T47D (cell line): ENCODE data around the gene STYX.
"Not testable (repeated sequence)": the region's sequence is repeated elsewhere in the genome, so short reads cannot be mapped to it uniquely, and the experiment has no call there.

Source experiments
- DNase-seq, 2 experiments: peaks; one replicate each; pipeline versions ENCODE4 v3.0.0 to v3.0.0-alpha.2; 2011 to 2012; ENCODE audit warnings: low read depth in 1 of 2, low spot score in 1 of 2
- JUND ChIP-seq: IDR thresholded peaks from 2 replicates; pipeline ENCODE4 v1.6.1; 2012; ENCODE audit warnings: low read depth
- in situ Hi-C: cut with HindIII; loops from 2 replicates; pipeline ENCODE4 v1.10.0; 2016; ENCODE audit warnings: low sequenced_read_pairs, low pct_unique_long_range_greater_than_20kb

Gene STYX

DNA sequence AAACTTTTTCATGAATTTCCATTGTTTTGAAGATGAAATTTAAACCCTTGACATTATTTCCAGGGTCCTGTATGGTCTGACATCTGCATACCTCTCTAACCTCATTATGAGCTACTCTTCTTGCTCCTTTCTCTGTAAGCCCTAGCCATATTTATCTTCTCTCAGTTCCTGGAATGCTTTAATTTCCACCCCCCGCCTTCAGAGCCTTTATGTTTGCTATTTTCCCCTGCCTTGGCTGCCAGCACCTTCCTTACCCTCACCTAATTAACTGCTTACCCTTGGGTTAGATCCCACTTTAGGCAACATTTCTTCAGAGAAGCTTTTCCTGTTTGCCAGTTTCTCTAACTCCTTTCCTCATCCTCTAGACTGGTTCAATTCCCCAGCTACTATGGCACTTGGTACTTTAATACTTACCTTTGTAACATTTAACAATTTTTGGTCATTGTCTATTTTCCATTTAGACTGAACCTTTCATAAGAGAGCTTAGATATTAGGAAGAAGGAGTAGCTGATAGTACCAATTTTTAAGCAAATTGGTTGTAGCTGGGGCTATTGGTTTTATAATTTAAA, 6.0 kb downstream of the STYX start:
- peak in 1 of 2 experiments; percentile 42 for DNase-seq
- TF ChIP-seq JUND: no peak
- in situ Hi-C loops: no loop called here

DNA sequence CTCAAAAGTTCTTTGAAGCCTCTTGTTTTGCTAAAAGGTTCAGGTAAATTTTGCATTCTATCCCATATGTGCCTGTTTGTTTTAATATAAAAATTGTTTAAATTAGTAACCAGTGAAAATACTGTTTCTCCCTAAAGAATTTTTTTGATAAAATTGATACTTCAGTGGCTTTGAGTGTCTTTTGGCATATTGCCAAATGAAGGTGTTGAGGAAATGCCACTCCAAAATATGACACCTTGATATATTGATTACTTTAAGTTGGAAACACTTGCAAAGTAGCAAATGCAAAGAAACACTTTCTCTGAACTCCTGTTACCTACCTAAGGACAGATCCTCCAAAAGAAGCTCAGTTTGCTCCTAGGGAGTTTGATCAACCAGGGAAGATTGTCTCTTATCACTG, 8.4 kb downstream of the STYX start:
- in situ Hi-C loops: no loop called here
- no peak for TF ChIP-seq JUND
- no peak for DNase-seq

DNA sequence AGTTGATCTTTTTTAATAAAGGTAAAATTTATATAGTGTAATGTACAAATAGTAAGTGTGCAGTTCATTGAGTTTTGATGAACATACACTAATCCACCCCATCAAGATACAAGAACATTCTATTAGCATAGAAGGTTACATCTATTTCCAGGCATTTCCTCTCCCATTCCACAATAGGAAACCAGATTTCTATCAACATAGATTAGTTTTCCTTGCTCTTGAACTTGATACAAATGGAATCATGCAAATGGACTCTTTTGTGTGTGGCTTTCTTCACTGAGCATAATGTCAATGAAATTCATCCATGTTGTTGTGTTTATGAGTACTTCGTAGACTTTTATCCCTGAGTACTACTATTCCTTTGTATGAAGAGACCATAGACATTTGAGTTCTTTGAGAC, 10.8 kb downstream of the STYX start:
- TF ChIP-seq JUND: no peak
- in situ Hi-C loops: no loop called here
- DNase-seq: no peak

DNA sequence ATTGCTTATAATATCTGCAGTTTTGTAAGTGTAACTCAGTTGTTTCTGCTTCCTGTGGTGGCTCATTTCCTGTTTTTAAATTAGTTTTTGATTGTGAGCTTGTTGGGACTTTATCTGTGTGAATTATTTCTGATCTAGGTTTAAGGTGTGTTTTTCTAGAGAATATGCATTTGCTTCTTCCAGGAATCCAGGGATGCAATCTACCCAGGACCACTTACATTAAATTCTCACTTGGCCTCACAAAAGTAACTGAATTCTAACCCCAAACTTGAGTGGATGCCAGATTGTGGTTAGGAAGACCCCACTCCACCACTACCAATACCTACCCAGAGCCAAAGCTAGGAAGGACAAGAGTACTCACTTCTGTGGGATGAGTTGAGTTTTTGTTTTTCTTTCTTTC, 11.9 kb downstream of the STYX start:
- in situ Hi-C loops: no loop called here
- no peak for TF ChIP-seq JUND
- DNase-seq: no peak

DNA sequence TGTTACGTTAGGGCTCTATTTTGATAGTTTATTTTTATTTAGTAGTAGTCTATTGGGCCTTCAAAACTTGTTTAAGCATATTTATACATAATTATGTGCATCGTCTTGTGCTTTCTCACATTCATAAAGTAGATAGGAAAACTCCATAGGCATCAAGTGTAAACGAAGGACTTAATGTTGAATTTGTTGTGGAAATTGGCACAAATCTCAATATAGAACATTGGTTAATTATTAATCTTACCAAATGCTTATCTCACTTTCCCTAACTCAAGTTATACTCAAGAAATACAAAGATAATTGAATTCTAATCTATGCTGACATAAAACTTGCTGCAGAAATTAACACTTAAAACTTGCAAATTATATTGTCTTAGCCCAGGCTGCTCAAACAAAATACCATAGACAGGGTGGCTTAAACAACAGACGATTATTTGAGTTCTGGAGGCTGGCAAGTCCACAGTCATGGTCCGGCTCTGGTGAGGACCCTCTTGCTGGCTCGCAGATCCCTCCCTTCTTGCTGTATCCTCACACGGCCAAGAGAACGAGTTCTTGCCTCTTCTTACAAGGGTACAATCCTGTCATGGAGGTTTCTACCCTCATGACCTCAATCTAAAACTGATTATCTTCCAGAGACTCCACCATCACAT, 18.8 kb downstream of the STYX start:
- DNase-seq: no peak
- no peak for TF ChIP-seq JUND
- in situ Hi-C loops: no loop called here

DNA sequence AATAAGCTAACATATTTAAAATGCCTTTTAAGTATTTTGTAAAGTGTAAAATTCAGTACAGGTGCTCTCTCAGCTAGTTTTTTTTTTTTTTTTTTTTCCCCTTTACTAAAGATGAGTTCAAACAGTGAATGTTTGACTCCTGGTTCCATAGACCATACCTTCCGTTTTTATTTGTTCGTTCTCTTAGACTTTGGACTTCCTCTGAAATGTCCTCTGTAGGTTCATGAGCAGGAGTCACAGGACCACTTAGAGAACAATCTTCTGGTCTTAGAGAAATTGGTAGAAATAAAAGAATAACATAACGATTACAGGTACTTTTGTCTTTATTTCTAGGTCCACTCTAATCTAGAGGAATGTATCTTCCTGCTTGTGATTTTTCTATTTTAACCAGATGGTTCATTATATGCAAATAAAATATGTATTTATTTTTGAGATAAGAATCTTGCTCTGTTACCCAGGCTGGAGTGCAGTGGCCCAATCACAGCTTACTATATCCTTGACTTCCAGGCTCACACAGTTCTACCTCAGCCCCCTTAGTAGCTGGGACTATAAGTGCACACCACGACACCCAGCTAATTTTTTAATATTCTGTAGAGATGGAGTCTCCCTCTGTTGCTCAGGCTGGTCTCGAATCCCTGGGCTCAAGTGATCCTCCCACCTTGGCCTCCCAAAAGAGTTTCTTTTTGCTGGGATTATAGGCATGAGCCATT, 25.8 kb downstream of the STYX start:
- in situ Hi-C loops: no loop called here
- TF ChIP-seq JUND: no peak
- no peak for DNase-seq

DNA sequence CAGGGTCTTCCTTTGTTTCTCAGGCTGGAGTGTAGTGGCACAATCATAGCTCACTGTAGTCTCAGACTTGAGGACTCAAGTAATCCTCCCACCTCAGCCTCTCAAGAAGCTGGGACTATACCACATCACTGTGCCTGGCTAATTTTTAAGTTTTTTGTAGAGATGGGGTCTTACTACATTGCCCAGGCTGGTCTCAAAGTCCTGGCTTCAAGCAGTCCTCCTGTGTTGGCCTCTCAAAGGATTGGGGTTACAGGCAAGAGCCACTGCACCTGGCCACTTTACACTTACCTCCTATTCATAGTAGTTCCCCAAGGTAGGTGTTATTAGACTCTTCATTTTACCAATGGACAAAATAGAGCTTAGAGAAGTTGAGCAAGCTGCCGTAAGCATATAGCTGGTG, 29.2 kb downstream of the STYX start:
- in situ Hi-C loops: no loop called here
- DNase-seq: no peak
- no peak for TF ChIP-seq JUND

DNA sequence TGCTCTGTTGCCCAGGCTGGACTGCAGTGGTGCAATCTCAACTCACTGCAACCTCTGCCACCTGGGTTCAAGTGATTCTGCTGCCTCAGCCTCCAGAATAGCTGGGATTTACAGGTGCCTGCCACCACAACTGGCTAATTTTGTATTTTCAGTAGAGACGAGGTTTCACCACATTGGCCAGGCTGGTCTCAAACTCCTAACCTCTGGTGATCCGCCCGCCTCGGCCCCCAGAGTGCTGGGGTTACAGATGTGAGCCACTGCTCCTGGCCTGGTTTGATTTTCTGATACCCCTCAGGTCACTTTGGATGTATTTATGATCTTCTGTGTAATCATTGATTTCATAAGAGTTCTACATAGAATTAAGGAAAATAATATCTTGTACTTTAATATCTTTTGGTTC, 33.0 kb downstream of the STYX start:
- in situ Hi-C loops, DNase-seq: not testable (repeated sequence)

DNA sequence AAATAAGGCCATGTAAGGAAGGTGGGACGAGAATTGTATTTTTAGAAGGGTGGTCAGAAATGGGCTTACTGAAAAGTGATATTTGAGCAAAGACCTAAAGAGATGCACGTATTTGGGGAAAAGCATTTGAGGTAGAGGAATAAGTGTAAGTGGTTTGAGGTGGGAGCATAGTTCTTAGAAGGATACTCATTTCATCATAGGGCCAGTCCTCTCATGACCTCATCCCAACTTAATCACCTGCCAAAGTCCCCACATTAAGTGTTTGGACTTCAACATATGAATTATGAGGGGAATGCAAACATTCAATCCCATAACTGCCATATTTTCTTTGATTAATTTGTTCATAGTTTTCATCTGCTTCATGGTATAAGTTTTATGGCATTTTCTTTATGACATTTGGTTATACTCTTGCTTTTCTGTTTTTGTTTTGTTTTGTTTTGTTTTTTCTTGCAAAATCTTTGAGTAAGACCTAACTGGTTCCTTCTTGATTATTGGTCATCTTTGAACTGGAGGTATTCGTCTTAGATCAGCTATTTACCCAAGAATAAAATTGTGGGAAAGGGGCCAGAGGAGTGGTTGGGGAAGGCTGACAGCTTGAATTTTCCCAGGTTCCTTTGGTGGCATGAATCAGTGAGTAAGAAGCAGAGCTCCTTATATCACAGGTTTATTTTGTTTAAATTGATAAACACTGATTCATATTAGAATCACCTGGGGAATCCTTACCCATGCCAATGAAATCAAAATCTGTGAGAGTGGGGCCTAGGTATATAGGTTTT, 37.3 kb downstream of the STYX start:
- no peak for TF ChIP-seq JUND

DNA sequence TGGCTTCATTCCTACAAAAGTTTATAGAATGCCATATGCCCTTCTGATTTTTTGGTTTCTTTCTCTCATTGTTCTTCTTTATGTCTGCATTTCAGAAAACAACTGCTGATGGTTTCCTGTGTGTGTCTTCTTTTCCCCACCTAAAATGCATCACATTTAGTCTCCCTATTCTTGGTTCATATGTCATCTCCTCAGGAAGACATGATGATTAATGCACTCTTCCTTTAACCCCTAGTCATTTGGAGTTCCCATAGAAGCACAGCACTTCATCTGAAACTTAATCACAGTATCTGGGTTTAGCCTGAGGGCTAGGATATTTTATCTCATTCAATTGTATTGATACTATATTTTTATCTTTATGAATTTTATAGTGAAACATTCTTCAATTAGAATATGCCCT, 39.9 kb downstream of the STYX start:
- no peak for TF ChIP-seq JUND
- no peak for DNase-seq
- in situ Hi-C loops: no loop called here

More for the DNA sequence above, 37.3 kb downstream of the STYX start:
- in situ Hi-C loops: no loop called here
- DNase-seq: no peak

DNA sequence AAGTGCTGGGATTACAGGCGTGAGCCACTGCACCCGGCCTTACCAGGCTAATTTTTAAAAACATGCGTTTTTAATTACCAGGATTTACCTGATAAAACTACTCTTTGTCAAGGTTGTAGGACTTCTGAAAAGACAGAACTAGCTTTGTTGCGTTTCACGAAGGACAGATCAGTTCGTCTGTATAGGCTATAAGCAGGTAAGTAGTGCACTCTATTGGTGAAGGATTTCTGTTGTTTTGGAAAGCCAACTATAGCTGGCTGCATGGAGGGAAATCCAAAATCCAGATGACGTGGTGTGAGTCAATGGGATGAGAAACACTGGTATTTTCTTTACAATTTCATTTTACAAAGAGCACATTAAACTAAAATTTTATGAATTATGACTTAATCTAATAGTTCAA, 46.9 kb downstream of the STYX start:
- in situ Hi-C loops: no loop called here
- DNase-seq: no peak
- no peak for TF ChIP-seq JUND

DNA sequence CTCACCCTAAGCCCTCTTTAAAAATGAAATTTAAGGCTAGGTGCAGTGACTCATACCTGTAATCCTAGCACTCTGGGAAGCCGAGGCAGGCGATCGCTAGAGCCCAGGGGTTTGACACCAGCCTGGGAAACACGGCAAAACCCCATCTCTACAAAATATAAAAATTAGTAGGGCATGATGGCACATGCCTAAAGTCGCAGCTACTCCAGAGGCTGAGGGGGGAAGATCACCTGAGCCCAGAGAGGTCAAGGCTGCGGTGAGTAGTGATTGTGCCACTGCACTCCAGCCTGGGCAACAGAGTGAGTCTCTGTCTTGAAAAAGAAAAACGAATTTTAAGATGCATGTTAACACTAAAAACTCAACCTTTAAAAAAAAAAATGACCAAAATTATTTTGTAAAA, 48.7 kb downstream of the STYX start:
- DNase-seq: no peak
- in situ Hi-C loops: no loop called here

DNA sequence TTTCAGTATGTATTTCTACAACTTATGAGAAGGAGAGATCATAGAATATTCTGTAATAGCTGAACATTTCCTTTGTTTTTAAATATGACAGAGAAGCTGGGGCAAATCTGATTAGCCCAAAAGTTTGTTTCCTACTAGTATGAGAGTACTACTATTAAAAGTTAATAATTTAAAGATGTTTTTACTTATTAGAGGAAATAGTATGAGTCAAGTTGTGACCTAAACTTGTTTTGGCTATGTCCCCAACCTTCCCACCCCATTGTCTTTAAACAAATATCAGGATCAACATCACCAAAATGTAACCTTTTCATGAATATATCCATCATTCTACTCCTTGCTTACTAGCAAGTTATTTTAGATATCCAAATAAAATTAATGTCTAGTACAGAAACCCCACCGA, 50.9 kb downstream of the STYX start:
- DNase-seq: no peak
- in situ Hi-C loops: no loop called here
- no peak for TF ChIP-seq JUND

More for the DNA sequence above, 48.7 kb downstream of the STYX start:
- no peak for TF ChIP-seq JUND
